Stimulated activated CD8-positive, alpha-beta memory T cell treated with anti-CD3 and anti-CD28 coated beads, Interleukin-7, amount 100 ng/mL, for 1 hour (primary cell): ENCODE data around the gene SPACA6.
"Not testable (repeated sequence)": the region's sequence is repeated elsewhere in the genome, so short reads cannot be mapped to it uniquely, and the experiment has no call there.

Source experiments
- DNase-seq, 2 donors: peaks; one replicate each; pipeline ENCODE4 v3.0.0-alpha.2; 2020; ENCODE audit warnings: low read depth in 2 of 2

The SPACA6 gene

GRCh38 chr19:51693260-51693659 is at the start of gene SPACA6:
Gene SPACA6 (plus strand): TSS chr19:51693330. CDS start chr19:51693527, 197 bp downstream.
- no peak for DNase-seq

- no peak for DNase-seq
These were observed 48.4 kb upstream of the SPACA6 start for GRCh38 chr19:51644636-51645271.

- DNase-seq, result not testable (repeated sequence)
These were observed 46.4 kb upstream of the SPACA6 start, which contains the start of gene SIGLEC14 for GRCh38 chr19:51646730-51647129. Gene SIGLEC14 (minus strand): TSS chr19:51646825. CDS start chr19:51646759, 66 bp downstream.

GRCh38 chr19:51647318-51647717 is 45.8 kb upstream of the SPACA6 start:
- no peak for DNase-seq

GRCh38 chr19:51651216-51651846 is 41.8 kb upstream of the SPACA6 start:
- DNase-seq, result no peak

GRCh38 chr19:51652266-51652665 is 40.9 kb upstream of the SPACA6 start:
- DNase-seq, result no peak

GRCh38 chr19:51653162-51653561 is 40.0 kb upstream of the SPACA6 start:
- DNase-seq, result no peak

- DNase-seq, result no peak
These were observed 38.3 kb upstream of the SPACA6 start for GRCh38 chr19:51654783-51655182.

GRCh38 chr19:51660975-51661600 is 32.0 kb upstream of the SPACA6 start:
- peak in 1 of 2 donors; percentile 14 for DNase-seq

GRCh38 chr19:51663650-51664049 is 29.5 kb upstream of the SPACA6 start:
- DNase-seq, result no peak

GRCh38 chr19:51664131-51664530 is 29.0 kb upstream of the SPACA6 start:
- no peak for DNase-seq

GRCh38 chr19:51664997-51665396 is 28.1 kb upstream of the SPACA6 start:
- DNase-seq, result no peak

- DNase-seq, result no peak
These were observed 24.9 kb upstream of the SPACA6 start for GRCh38 chr19:51668216-51668615.

GRCh38 chr19:51675911-51676565 is 17.1 kb upstream of the SPACA6 start:
- DNase-seq, result not testable (repeated sequence)

- DNase-seq, result no peak
These were observed 16.5 kb upstream of the SPACA6 start for GRCh38 chr19:51676566-51677083.

GRCh38 chr19:51680474-51680873 is 12.7 kb upstream of the SPACA6 start:
- DNase-seq, result no peak

- DNase-seq, result no peak
These were observed 11.7 kb upstream of the SPACA6 start for GRCh38 chr19:51681286-51681941.

- DNase-seq, result no peak
These were observed 7.0 kb upstream of the SPACA6 start for GRCh38 chr19:51686171-51686570.

- DNase-seq, result no peak
These were observed 5.1 kb upstream of the SPACA6 start for GRCh38 chr19:51687791-51688670.

GRCh38 chr19:51688671-51689571 is 4.2 kb upstream of the SPACA6 start:
- no peak for DNase-seq
